Neural cell (in vitro differentiated cells): ENCODE results near the gene RPL34.

Experiments used
- EP300 ChIP-seq: fragments of 450-650 bp; conservative IDR thresholded peaks from 2 replicates; pipeline ENCODE4 v1.6.1; 2014; ENCODE audit warnings: antibody characterized with exemption, mild to moderate bottlenecking, moderate library complexity; ENCODE audit not compliant: poor library complexity, severe bottlenecking
- EZH2 ChIP-seq: fragments of 200-600, 300-800 bp; shearing (Covaris generic), sonication (generic); IDR thresholded peaks from 2 replicates; pipeline ENCODE4 v1.6.1; 2014; ENCODE audit warnings: antibody characterized with exemption, low read length, borderline replicate concordance, mild to moderate bottlenecking; ENCODE audit not compliant: insufficient read depth, poor library complexity, severe bottlenecking
- MXI1 ChIP-seq: fragments of 450-650 bp; conservative IDR thresholded peaks from 2 replicates; pipeline ENCODE4 v1.6.1; 2014; ENCODE audit warnings: antibody characterized with exemption, mild to moderate bottlenecking; ENCODE audit not compliant: poor library complexity, severe bottlenecking
- REST ChIP-seq: IDR thresholded peaks from 2 replicates; pipeline ENCODE4 v1.6.1; 2012; ENCODE audit warnings: borderline replicate concordance
- SMC3 ChIP-seq: fragments of 450-650 bp; conservative IDR thresholded peaks from 2 replicates; pipeline ENCODE4 v1.6.1; 2014; ENCODE audit warnings: antibody characterized with exemption, mild to moderate bottlenecking, moderate library complexity; ENCODE audit not compliant: poor library complexity
- TAF1 ChIP-seq: IDR thresholded peaks from 2 replicates; pipeline ENCODE4 v1.6.1; 2012; ENCODE audit warnings: low read depth
- TF ChIP-seq, protein P1 (sequence below): fragments of 450-650 bp; IDR thresholded peaks from 2 replicates; pipeline ENCODE4 v1.5.1; 2014; ENCODE audit warnings: antibody characterized with exemption, mild to moderate bottlenecking, moderate library complexity; ENCODE audit not compliant: poor library complexity, severe bottlenecking

DNA sequence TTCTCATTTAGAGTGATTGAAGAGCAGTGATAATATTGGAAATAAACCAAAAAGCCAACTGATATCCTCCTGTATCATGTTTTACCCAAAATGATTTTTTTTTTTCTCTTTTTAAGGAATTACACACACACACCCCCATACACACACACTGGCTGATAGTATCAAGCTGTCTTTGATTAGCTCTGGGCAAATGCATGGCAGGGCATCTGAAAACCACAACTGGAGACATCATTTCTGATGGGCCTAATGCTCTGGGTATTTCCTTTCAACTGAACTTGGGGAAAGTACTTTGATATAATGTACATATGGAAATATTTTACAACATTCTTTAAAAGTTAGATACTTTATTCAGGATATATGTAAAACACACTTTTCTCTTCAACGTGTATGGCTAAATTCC, 15.9 kb downstream of the RPL34 start:
- TF ChIP-seq, protein P1, sequence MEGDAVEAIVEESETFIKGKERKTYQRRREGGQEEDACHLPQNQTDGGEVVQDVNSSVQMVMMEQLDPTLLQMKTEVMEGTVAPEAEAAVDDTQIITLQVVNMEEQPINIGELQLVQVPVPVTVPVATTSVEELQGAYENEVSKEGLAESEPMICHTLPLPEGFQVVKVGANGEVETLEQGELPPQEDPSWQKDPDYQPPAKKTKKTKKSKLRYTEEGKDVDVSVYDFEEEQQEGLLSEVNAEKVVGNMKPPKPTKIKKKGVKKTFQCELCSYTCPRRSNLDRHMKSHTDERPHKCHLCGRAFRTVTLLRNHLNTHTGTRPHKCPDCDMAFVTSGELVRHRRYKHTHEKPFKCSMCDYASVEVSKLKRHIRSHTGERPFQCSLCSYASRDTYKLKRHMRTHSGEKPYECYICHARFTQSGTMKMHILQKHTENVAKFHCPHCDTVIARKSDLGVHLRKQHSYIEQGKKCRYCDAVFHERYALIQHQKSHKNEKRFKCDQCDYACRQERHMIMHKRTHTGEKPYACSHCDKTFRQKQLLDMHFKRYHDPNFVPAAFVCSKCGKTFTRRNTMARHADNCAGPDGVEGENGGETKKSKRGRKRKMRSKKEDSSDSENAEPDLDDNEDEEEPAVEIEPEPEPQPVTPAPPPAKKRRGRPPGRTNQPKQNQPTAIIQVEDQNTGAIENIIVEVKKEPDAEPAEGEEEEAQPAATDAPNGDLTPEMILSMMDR: no peak
- TF ChIP-seq MXI1 (no peak), EZH2 (no peak), EP300 (no peak), TAF1 (no peak), REST (no peak), SMC3 (no peak)
